ENCODE measurements around the gene FBXO24. TPM values are rescaled to one million over a fixed set of nuclear protein-coding genes. Genes with fewer than 3 reads are reported as not detected.

Gene FBXO24
- polyA plus RNA-seq, 3 donors from 2014 or later = 0.43 TPM; not detected in 2

DNA sequence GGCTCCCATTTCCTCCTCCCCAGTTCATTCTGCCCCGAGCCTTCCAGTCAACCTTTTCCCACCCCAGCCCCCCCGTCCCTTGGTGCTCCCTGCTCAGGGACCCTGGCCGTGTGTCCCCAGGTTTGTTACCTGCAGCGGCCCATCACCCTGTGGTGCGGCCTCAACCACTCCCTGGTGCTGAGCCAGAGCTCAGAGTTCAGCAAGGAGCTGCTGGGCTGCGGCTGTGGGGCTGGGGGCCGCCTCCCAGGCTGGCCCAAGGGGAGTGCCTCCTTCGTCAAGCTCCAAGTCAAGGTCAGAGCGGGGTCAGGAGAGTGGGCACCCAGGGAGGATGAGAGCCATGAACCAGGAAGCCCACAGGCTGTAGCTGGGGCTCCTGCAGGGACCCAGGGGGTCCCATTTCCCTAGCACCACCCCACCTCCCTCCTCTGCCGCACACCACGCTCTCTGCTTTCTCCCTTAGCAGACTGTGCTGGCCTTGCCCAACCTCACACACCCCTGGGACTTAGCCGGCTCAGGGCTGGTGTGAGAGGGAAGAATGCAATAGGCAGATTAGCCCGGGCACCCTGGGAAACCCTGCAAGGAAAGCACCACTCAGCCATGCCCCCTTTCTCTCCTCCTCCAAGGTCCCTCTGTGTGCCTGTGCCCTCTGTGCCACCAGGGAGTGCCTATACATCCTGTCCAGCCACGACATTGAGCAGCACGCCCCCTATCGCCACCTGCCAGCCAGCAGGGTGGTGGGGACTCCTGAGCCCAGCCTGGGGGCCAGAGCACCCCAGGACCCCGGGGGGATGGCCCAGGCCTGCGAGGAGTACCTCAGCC, 14.0 kb downstream of the FBXO24 start:
- no peaks in the 10 kb centered on the region for H3K36me3 Mint-ChIP-seq
- H3K4me3 Mint-ChIP-seq = no peak overlapping the region
- no peaks in the 10 kb centered on the region for H3K9me3 Mint-ChIP-seq
- no peak overlapping the region for H3K27ac Mint-ChIP-seq
- H3K27me3 Mint-ChIP-seq (ENCODE audit: low read depth in 3 of 3) = peaks cover 0 to 7% (median 2%) of the 10 kb centered on the region in 3 donors
- DNase-seq = no peak
- H3K4me1 Mint-ChIP-seq = peaks cover 13 to 17% of the 10 kb centered on the region in 2 donors

- Mint-ChIP-seq H3K27ac (no peak overlapping the region), H3K27me3 (ENCODE audit: low read depth in 3 of 3) (peaks cover 0 to 7% (median 0%) of the 10 kb centered on the region in 3 donors), H3K9me3 (no peaks in the 10 kb centered on the region)
These were observed 14.6 kb downstream of the FBXO24 start for GRCh38 chr7:100600730-100601038.

GRCh38 chr7:100602889-100603725, 17.0 kb downstream of the FBXO24 start:
- Mint-ChIP-seq H3K27me3 (ENCODE audit: low read depth in 3 of 3) (peaks cover 0 to 5% (median 0%) of the 10 kb centered on the region in 3 donors), H3K4me3 (peak overlapping the region; percentile 90 to 96 (median 91)), H3K4me1 (peaks cover 21% of the 10 kb centered on the region in 2 donors), H3K27ac (peak overlapping the region; percentile 91 to 99 (median 98)), H3K36me3 (no peaks in the 10 kb centered on the region), H3K9me3 (no peaks in the 10 kb centered on the region)
- no peak for DNase-seq

More at GRCh38 chr7:100600730-100601038, 14.6 kb downstream of the FBXO24 start:
- Mint-ChIP-seq H3K36me3 (no peaks in the 10 kb centered on the region), H3K4me3 (no peak overlapping the region), H3K4me1 (peaks cover 18 to 21% of the 10 kb centered on the region in 2 donors)
- no peak for DNase-seq

DNA sequence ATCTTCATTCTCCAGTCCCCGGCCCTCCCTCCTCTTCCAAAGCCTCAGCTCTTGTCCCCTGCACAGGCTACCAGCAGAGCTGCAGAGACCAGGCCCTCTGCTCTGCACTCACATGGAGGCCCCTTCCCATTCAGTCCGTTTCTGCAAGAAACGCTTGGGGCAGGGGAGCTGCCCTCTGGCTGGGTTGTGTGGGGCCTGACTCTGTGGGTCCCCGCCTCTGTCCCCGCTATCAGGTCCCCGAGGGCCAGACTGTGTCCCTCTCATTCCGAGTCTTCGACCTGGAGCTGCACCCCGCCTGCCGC, 17.5 kb downstream of the FBXO24 start:
- Mint-ChIP-seq H3K4me1 (peaks cover 17 to 21% of the 10 kb centered on the region in 2 donors), H3K27me3 (ENCODE audit: low read depth in 3 of 3) (peaks cover 0 to 5% (median 0%) of the 10 kb centered on the region in 3 donors), H3K27ac (peak overlapping the region; percentile 91 to 99 (median 98))

DNA sequence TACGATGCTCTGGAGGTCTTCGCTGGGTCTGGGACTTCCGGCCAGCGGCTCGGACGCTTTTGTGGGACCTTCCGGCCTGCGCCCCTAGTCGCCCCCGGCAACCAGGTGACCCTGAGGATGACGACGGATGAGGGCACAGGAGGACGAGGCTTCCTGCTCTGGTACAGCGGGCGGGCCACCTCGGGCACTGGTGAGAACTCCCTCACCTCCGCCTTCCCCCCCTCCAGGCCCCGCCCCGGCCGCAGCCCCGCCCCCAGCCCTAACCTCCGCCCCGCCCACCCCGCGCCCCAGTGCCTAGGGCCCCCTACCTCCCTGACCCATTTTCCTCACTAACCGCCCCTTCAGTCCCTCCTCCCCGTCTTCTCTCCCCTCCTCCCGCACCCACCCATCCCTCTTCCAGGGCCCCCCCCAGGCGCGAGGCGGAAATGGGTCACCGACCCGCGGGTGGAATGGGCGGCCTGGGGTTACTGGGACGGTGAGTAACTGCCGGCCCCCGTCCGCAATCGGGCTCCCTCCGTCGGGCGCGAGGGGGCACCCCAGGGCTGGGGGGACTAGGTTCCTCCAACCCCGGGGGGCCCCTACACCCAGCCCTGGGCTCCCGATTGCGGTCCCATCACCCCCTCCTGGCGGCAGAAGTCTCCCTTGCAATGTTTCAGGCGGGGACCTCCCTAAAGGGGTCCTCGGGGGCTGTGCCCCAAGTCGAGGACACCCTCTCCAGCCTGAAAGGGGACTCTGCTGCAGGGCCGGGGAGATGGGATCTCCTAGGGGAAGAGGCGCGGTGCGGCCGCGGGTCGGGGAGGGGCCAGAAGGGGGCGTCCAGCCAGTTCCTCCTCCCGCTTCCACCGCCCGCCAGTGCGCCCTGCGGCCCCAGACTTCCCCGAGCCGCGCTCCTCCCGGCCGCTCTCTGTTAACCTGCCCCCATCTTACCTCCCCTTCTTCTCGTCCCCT, 18.2 kb downstream of the FBXO24 start:
- Mint-ChIP-seq H3K4me1 (peaks cover 17 to 21% of the 10 kb centered on the region in 2 donors), H3K27ac (peak overlapping the region; percentile 91 to 99 (median 98)), H3K27me3 (ENCODE audit: low read depth in 3 of 3) (peaks cover 0 to 5% (median 0%) of the 10 kb centered on the region in 3 donors), H3K9me3 (no peaks in the 10 kb centered on the region), H3K36me3 (no peaks in the 10 kb centered on the region), H3K4me3 (peak overlapping the region; percentile 90 to 96 (median 91))
- peak; percentile 83 to 88 (median 85) for DNase-seq

More for the DNA sequence above, 17.5 kb downstream of the FBXO24 start:
- Mint-ChIP-seq H3K4me3 (peak overlapping the region; percentile 90 to 96 (median 91)), H3K36me3 (no peaks in the 10 kb centered on the region), H3K9me3 (no peaks in the 10 kb centered on the region)
- DNase-seq = no peak

DNA sequence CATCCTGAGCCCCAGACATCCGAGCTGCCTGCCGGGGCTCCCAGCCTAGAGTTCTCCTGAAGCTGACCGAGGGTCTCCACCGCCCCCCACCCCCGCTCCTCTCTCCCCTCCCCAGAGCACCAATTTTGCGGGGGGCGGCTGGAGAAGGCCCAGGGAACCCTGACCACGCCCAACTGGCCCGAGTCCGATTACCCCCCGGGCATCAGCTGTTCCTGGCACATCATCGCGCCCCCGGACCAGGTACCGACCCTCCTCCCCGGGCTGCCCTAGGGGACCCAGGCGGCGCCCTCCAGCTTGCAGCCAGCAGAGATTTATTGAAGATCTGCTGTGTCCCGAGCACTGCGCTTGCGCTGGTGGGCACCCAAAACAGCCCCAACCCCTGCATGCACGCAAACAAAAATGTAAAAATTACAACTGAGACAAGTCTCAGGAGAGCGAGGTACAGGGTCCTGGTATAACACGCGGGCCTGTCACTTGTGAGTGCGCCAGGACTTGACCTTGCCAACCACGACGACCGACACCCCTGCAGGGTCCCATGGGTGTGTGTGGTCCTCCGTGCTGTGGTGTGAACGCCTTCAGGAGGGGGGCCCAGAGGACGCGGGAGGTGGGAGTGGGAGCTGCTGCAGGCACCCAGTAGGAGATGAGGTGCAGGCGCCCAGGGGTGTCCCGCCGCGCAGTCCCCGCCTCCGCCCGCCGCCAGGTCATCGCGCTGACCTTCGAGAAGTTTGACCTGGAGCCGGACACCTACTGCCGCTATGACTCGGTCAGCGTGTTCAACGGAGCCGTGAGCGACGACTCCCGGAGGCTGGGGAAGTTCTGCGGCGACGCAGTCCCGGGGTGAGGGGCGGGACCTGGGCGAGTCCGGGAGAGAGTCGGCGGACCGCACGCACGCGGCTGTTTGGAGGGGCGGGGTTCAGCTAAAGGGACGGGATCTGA, 19.1 kb downstream of the FBXO24 start:
- H3K9me3 Mint-ChIP-seq = no peaks in the 10 kb centered on the region
- peaks cover 0 to 8% (median 0%) of the 10 kb centered on the region in 3 donors for H3K27me3 Mint-ChIP-seq (ENCODE audit: low read depth in 3 of 3)
- H3K36me3 Mint-ChIP-seq = no peaks in the 10 kb centered on the region
- peak overlapping the region; percentile 80 to 91 (median 90) for H3K4me3 Mint-ChIP-seq
- peak; percentile 26 to 32 (median 28) for DNase-seq
- H3K27ac Mint-ChIP-seq = peak overlapping the region in 5 of 6 donors; percentile 39 to 87 (median 82)
- peaks cover 17 to 23% of the 10 kb centered on the region in 2 donors for H3K4me1 Mint-ChIP-seq

DNA sequence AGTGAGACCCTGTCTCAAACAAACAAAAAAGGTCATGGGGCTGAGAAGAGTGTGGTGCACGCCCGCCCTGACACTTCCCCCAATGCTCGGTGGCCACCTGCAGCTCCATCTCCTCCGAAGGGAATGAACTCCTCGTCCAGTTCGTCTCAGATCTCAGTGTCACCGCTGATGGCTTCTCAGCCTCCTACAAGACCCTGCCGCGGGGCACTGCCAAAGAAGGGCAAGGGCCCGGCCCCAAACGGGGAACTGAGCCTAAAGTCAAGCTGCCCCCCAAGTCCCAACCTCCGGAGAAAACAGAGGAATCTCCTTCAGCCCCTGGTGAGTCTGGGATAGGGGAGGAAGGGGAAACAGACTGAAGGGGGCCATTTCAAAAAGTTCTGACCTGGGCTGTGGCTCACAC, 20.2 kb downstream of the FBXO24 start:
- peaks cover 17 to 25% of the 10 kb centered on the region in 2 donors for H3K4me1 Mint-ChIP-seq
- H3K27ac Mint-ChIP-seq = no peak overlapping the region
- H3K4me3 Mint-ChIP-seq = peak overlapping the region in 3 of 5 donors; percentile 68 to 90 (median 80)
- peaks cover 0 to 8% (median 0%) of the 10 kb centered on the region in 3 donors for H3K27me3 Mint-ChIP-seq (ENCODE audit: low read depth in 3 of 3)
- DNase-seq = no peak
- no peaks in the 10 kb centered on the region for H3K36me3 Mint-ChIP-seq
- no peaks in the 10 kb centered on the region for H3K9me3 Mint-ChIP-seq

DNA sequence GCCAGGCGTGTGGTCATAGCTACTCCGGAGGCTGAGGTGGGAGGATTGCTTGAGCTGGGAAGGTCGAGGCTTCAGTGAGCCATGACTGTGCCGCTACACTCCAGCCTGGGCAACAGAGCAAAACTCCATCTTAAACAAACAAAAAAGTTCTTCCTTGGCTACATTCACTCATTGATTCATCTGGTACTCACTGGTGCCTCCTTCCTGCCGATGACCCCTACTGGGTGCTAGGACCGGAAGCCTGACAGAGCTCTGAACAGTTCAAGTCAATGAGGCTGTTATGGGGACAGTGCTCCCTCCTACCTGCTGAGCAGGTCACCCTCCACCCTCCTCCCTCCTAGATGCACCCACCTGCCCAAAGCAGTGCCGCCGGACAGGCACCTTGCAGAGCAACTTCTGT, 21.0 kb downstream of the FBXO24 start:
- peaks cover 22 to 31% of the 10 kb centered on the region in 2 donors for H3K4me1 Mint-ChIP-seq
- no peaks in the 10 kb centered on the region for H3K9me3 Mint-ChIP-seq
- H3K4me3 Mint-ChIP-seq = peak overlapping the region in 2 of 5 donors; percentile 36 to 47
- H3K27ac Mint-ChIP-seq = peak overlapping the region in 1 of 6 donors; percentile 40
- H3K36me3 Mint-ChIP-seq = no peaks in the 10 kb centered on the region
- DNase-seq = no peak
- peaks cover 3 to 11% (median 3%) of the 10 kb centered on the region in 3 donors for H3K27me3 Mint-ChIP-seq (ENCODE audit: low read depth in 3 of 3)

DNA sequence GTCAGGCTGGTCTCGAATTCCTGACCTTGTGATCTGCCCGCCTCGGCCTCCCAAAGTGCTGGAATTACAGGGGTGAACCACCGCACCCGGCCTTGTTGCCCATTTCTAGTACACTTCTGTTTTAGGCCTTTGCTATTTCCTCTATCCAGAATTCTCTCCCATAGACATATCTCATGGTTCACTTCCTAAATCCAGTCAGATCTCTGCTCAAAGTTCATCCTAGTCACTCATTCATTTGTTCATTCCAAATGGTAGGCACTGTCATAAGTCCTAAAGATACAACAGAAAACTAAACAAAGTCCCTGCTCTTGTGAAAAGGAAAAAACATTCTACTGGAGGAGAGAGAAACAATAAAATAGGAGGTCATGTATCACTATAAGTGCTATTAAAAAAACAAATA, 23.8 kb downstream of the FBXO24 start:
- Mint-ChIP-seq H3K27ac (peak overlapping the region in 2 of 6 donors; percentile 13 to 63), H3K27me3 (ENCODE audit: low read depth in 3 of 3) (peaks cover 3 to 11% (median 7%) of the 10 kb centered on the region in 3 donors), H3K4me3 (peak overlapping the region in 4 of 5 donors; percentile 6 to 100 (median 74)), H3K36me3 (no peaks in the 10 kb centered on the region), H3K9me3 (no peaks in the 10 kb centered on the region), H3K4me1 (peaks cover 32 to 34% of the 10 kb centered on the region in 2 donors)
- DNase-seq = no peak

GRCh38 chr7:100611983-100612729, 26.0 kb downstream of the FBXO24 start, which contains the start of gene MOSPD3:
MOSPD3 (plus strand) TSS chr7:100612540; CDS start chr7:100612792, 252 bp downstream.
- Mint-ChIP-seq H3K4me1 (peaks cover 24 to 26% of the 10 kb centered on the region in 2 donors), H3K27me3 (ENCODE audit: low read depth in 3 of 3) (peaks cover 3 to 11% (median 7%) of the 10 kb centered on the region in 3 donors), H3K27ac (peak within 1 kb of the TSS; percentile 97 to 100 (median 99)), H3K9me3 (no peaks in the 10 kb centered on the region), H3K4me3 (peak within 1 kb of the TSS; percentile 98 to 100 (median 99)), H3K36me3 (no peaks in the 10 kb centered on the region)
- peak; percentile 99 for DNase-seq

DNA sequence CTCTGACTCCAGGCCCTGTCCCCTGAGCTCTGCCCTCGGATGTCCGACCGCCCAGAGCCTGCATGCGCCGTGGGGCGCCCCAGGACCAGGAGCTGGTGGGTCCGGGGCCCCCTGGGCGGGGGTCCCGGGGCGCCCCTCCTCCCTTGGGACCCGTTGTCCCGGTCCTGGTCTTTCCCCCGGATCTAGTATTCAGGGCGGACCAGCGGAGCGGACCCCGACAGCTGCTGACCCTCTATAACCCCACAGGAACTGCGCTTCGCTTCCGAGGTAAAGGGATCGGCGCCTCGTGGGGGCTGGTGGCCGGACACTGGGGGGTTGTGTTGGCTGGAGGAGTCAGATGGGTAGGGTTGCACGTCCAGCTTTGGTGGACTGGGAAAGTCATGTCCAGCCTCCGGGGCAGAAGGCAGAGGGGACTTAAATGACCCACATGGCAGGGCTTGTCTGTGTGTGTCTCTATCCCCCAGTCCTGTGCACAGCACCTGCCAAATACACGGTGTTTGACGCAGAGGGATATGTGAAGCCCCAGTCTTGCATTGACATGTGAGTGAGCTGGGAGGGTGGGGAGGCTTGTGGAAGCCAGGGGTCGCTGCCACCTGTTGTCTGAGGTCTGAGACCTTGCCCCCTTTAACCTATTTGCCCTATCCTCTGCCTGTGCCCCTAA, 26.7 kb downstream of the FBXO24 start:
- no peaks in the 10 kb centered on the region for H3K9me3 Mint-ChIP-seq
- peak overlapping the region; percentile 32 to 97 (median 70) for H3K27ac Mint-ChIP-seq
- no peaks in the 10 kb centered on the region for H3K36me3 Mint-ChIP-seq
- peak overlapping the region; percentile 79 to 100 (median 85) for H3K4me3 Mint-ChIP-seq
- peaks cover 3 to 11% (median 7%) of the 10 kb centered on the region in 3 donors for H3K27me3 Mint-ChIP-seq (ENCODE audit: low read depth in 3 of 3)
- DNase-seq = no peak
- H3K4me1 Mint-ChIP-seq = peaks cover 24 to 26% of the 10 kb centered on the region in 2 donors

Measured in immature natural killer cell (primary cell).